IMR-90 (cell line): ENCODE data around the gene SLX9. TPM values are rescaled to one million over a fixed set of nuclear protein-coding genes. Genes with fewer than 3 reads are reported as not detected.

Experiments used
- ATAC-seq: fragments of 200-7000 bp; cut with Tn5 transposase; 2 replicates; pipeline ENCODE4 v1.9.1; 2020; ENCODE audit warnings: low read depth, mild to moderate bottlenecking, moderate library complexity
- BruUV-seq: library from RNA; stranded (reverse); fragments of 400-500 nt; replicated peaks from 2 replicates; lab custom pipeline; 2021; lab: Mats Ljungman, UMichigan
- CTCF ChIA-PET: fragments of 300-600 bp; formaldehyde crosslinking; extraction: SDS; loops from one replicate; lab custom pipeline; 2021; ENCODE audit warnings: antibody characterized with exemption; lab: Yijun Ruan, JAX
- POLR2A ChIA-PET: fragments of 300-600 bp; sonication (Branson Sonifier 250); formaldehyde crosslinking; loops from one replicate; lab custom pipeline; 2022; ENCODE audit warnings: antibody characterized with exemption; ENCODE audit not compliant: unreplicated experiment; lab: Charles Lee
- DNase-seq: peaks from one replicate; pipeline ENCODE4 v3.0.0; 2013
- H2AFZ ChIP-seq: replicated peaks from 2 replicates; pipeline ENCODE3; 2013; ENCODE audit warnings: low read length, mild to moderate bottlenecking; ENCODE audit not compliant: poor library complexity
- H2AK5ac ChIP-seq: 2 replicates; pipeline ENCODE4 v1.6.1; 2013; ENCODE audit warnings: low read depth, low read length, inconsistent platforms
- H2AK9ac ChIP-seq: replicated peaks from 2 replicates; pipeline ENCODE3; 2013; ENCODE audit warnings: mild to moderate bottlenecking, low read depth, low read length, moderate library complexity; ENCODE audit not compliant: poor library complexity
- H2BK120ac ChIP-seq: 2 replicates; pipeline ENCODE4 v1.6.1; 2013; ENCODE audit warnings: low read depth, low read length, inconsistent platforms
- H2BK15ac ChIP-seq: 3 replicates; pipeline ENCODE4 v1.6.1; 2013; ENCODE audit warnings: low read depth, low read length, inconsistent platforms
- H2BK20ac ChIP-seq: 2 replicates; pipeline ENCODE4 v1.6.1; 2013; ENCODE audit warnings: low read depth, mild to moderate bottlenecking, inconsistent platforms, low read length, moderate library complexity
- H2BK5ac ChIP-seq: 2 replicates; pipeline ENCODE4 v1.6.1; 2013; ENCODE audit warnings: mild to moderate bottlenecking, low read depth, low read length, inconsistent platforms; ENCODE audit not compliant: poor library complexity, severe bottlenecking
- H3K14ac ChIP-seq: replicated peaks from 2 replicates; pipeline ENCODE4 v1.6.1; 2013; ENCODE audit warnings: low read depth, low read length, inconsistent platforms
- H3K18ac ChIP-seq: 2 replicates; pipeline ENCODE4 v1.6.1; 2013; ENCODE audit warnings: low read depth, low read length, control low read depth
- H3K23ac ChIP-seq: 2 replicates; pipeline ENCODE4 v1.6.1; 2013; ENCODE audit warnings: low read depth, low read length, inconsistent platforms
- H3K27ac ChIP-seq: 2 replicates; pipeline ENCODE4 v1.5.1; 2013; ENCODE audit warnings: mild to moderate bottlenecking, control low read depth, low read length; ENCODE audit not compliant: insufficient read depth
- H3K27me3 ChIP-seq: 2 replicates; pipeline ENCODE4 v1.6.1; 2013; ENCODE audit warnings: low read length; ENCODE audit not compliant: control insufficient read depth, insufficient read depth
- H3K36me3 ChIP-seq: 2 replicates; pipeline ENCODE4 v1.6.1; 2013; ENCODE audit warnings: low read length, mixed read lengths; ENCODE audit not compliant: control insufficient read depth, insufficient read depth
- H3K4ac ChIP-seq: 2 replicates; pipeline ENCODE4 v1.6.1; 2013; ENCODE audit warnings: low read depth, low read length, inconsistent platforms
- H3K4me1 ChIP-seq: 2 replicates; pipeline ENCODE4 v1.6.1; 2013; ENCODE audit warnings: low read length, mixed read lengths; ENCODE audit not compliant: control insufficient read depth, insufficient read depth
- H3K4me2 ChIP-seq: 2 replicates; pipeline ENCODE4 v1.6.1; 2013; ENCODE audit warnings: low read depth, mild to moderate bottlenecking, control low read depth, low read length, moderate library complexity
- H3K4me3 ChIP-seq: 2 replicates; pipeline ENCODE4 v1.5.1; 2013; ENCODE audit warnings: low read depth, mild to moderate bottlenecking, control low read depth, low read length, moderate library complexity; ENCODE audit not compliant: insufficient read depth
- H3K56ac ChIP-seq: 2 replicates; pipeline ENCODE4 v1.6.1; 2013; ENCODE audit warnings: low read length, inconsistent platforms; ENCODE audit not compliant: insufficient read depth; ENCODE audit errors: extremely low read depth
- H3K79me1 ChIP-seq, 2 experiments: 2 replicates each; pipeline ENCODE4 v1.6.1; 2013; ENCODE audit warnings: low read length in 2 of 2, inconsistent platforms in 1 of 2, low read depth in 1 of 2
- H3K9ac ChIP-seq: 2 replicates; pipeline ENCODE4 v1.6.1; 2013; ENCODE audit warnings: low read depth, low read length, control low read depth
- H3K9me1 ChIP-seq: 2 replicates; pipeline ENCODE4 v1.6.1; 2013; ENCODE audit warnings: low read length, inconsistent platforms; ENCODE audit not compliant: insufficient read depth
- H3K9me3 ChIP-seq: 2 replicates; pipeline ENCODE4 v1.6.1; 2013; ENCODE audit warnings: low read length; ENCODE audit not compliant: control insufficient read depth, insufficient read depth
- H4K20me1 ChIP-seq: 2 replicates; pipeline ENCODE4 v1.6.1; 2013; ENCODE audit warnings: low read length, inconsistent platforms; ENCODE audit not compliant: insufficient read depth
- H4K5ac ChIP-seq: 2 replicates; pipeline ENCODE4 v1.6.1; 2013; ENCODE audit warnings: mild to moderate bottlenecking, low read depth, low read length, control low read depth
- H4K8ac ChIP-seq, 2 experiments: 2 replicates each; pipeline ENCODE4 v1.6.1; 2013; ENCODE audit warnings: low read depth in 2 of 2, low read length in 2 of 2, control low read depth in 1 of 2, inconsistent platforms in 1 of 2
- H4K91ac ChIP-seq: 2 replicates; pipeline ENCODE4 v1.6.1; 2013; ENCODE audit warnings: low read depth, low read length, inconsistent platforms; ENCODE audit not compliant: insufficient read depth
- CEBPB ChIP-seq: IDR thresholded peaks from 2 replicates; pipeline ENCODE4 v1.6.1; 2012; ENCODE audit warnings: low read depth, low read length, improper control_type of control experiment
- ELK1 ChIP-seq: fragments of 150-350 bp; IDR thresholded peaks from 2 replicates; pipeline ENCODE4 v1.6.1; 2016; ENCODE audit warnings: low read depth, mild to moderate bottlenecking, low read length, moderate library complexity, borderline replicate concordance
- FOS ChIP-seq: fragments of 150-350 bp; IDR thresholded peaks from 2 replicates; pipeline ENCODE4 v1.6.1; 2016; ENCODE audit warnings: low read depth, low read length
- MAZ ChIP-seq: IDR thresholded peaks from 2 replicates; pipeline ENCODE4 v1.6.1; 2012; ENCODE audit warnings: low read depth, mild to moderate bottlenecking, low read length, improper control_type of control experiment, moderate library complexity, borderline replicate concordance
- POLR2A ChIP-seq: IDR thresholded peaks from 2 replicates; pipeline ENCODE4 v1.6.1; 2012; ENCODE audit warnings: mild to moderate bottlenecking, low read depth, low read length
- RAD21 ChIP-seq: IDR thresholded peaks from 2 replicates; pipeline ENCODE4 v1.6.1; 2012; ENCODE audit warnings: low read length, improper control_type of control experiment
- RFX5 ChIP-seq: IDR thresholded peaks from 2 replicates; pipeline ENCODE4 v1.8.0; 2012; ENCODE audit warnings: low read depth, mild to moderate bottlenecking, low read length, moderate library complexity
- SMC3 ChIP-seq: fragments of 150-350 bp; IDR thresholded peaks from 2 replicates; pipeline ENCODE4 v1.6.1; 2016; ENCODE audit warnings: low read depth, mild to moderate bottlenecking, antibody characterized with exemption, low read length, moderate library complexity
- USF2 ChIP-seq: fragments of 150-350 bp; IDR thresholded peaks from 2 replicates; pipeline ENCODE4 v1.6.1; 2017; ENCODE audit warnings: mild to moderate bottlenecking, antibody characterized with exemption, low read length, low read depth
- WGBS, 2 experiments: methylation state at CpG; one replicate each; pipeline versions ENCODE4 v1.1.5 to v1.1.7; 2013; ENCODE audit warnings: missing lambda C conversion rate in 2 of 2; ENCODE audit not compliant: insufficient read length in 1 of 2; ENCODE audit errors: extremely low coverage in 2 of 2; 5-methylcytosine and 5-hydroxymethylcytosine counted together
- dilution Hi-C: fragments of 300-500 bp; cut with HindIII; formaldehyde crosslinking; loops from one replicate; pipeline ENCODE4 v1.14.3; 2018; ENCODE audit warnings: low sequenced_read_pairs; ENCODE audit not compliant: unreplicated experiment
- in situ Hi-C: fragments of 300-500 bp; cut with MboI; formaldehyde crosslinking; loops from 3 replicates; pipeline ENCODE4 v1.14.3; 2019; ENCODE audit warnings: low sequenced_read_pairs, inconsistent platforms, mixed read lengths
- intact Hi-C: fragments of 100-400 bp; cut with micrococcal nuclease; formaldehyde crosslinking; loops from 2 replicates; pipeline ENCODE4 v1.10.0; 2022
- polyA plus RNA-seq, 3 experiments: library from polyadenylated mRNA; depleted of rRNA; stranded (reverse); fragments of >200 nt; gene quantifications; 2 replicates each; pipeline ENCODE4 v1.2.3, GENCODE V29; 2012; ENCODE audit warnings: low replicate concordance in 1 of 3
- total RNA-seq: library from RNA; depleted of rRNA; stranded (reverse); fragments of >200 nt; gene quantifications from 2 replicates; pipeline ENCODE4 v1.2.3, GENCODE V29; 2012

SLX9 gene
- total and polyA plus RNA-seq, 2 of the 4 experiments (the other 2 are of a cell fraction), result 10.4 to 21.7 TPM

GRCh38 chr21:44902268-44903049 is 37.4 kb upstream of the SLX9 start:
- dilution Hi-C loops, result no loop called here

More at GRCh38 chr21:44902268-44903049, 37.4 kb upstream of the SLX9 start:
- H2BK15ac ChIP-seq, result no peak overlapping the region
- H2AK9ac ChIP-seq, result peak overlapping the region; percentile 37
- no peak overlapping the region for H3K4ac ChIP-seq
- no peak overlapping the region for H3K4me3 ChIP-seq
- H4K5ac ChIP-seq, result no peak overlapping the region
- DNase-seq (no peak), ATAC-seq (no peak)
- BruUV-seq, result no TSS peak
- H3K9me1 ChIP-seq, result peaks cover 15% of the 10 kb centered on the region; the same call in 1 of the 2 replicates
- ChIA-PET POLR2A (no interaction called here), CTCF (no interaction called here)
- H3K27ac ChIP-seq, result no peak overlapping the region
- peaks cover under 1% of the 10 kb centered on the region; the same call in 1 of the 2 replicates for H3K4me1 ChIP-seq
- TF ChIP-seq FOS (no peak), RFX5 (no peak), MAZ (no peak), USF2 (no peak), CEBPB (no peak), POLR2A (no peak), RAD21 (no peak), SMC3 (no peak), ELK1 (no peak)
- intact Hi-C loops, result no loop called here
- no peak overlapping the region for H3K14ac ChIP-seq
- no peak overlapping the region for H2AK5ac ChIP-seq
- H2AFZ ChIP-seq, result no peak overlapping the region
- WGBS, 2 experiments, result 85% methylated on average over 25 of the region's 30 CpGs; no CpG with 5 or more reads in 1 of the 2 experiments
- H2BK20ac ChIP-seq, result no peak overlapping the region
- H3K9me3 ChIP-seq, result no peaks in the 10 kb centered on the region
- no peak overlapping the region for H4K91ac ChIP-seq
- no peaks in the 10 kb centered on the region for H3K36me3 ChIP-seq
- H2BK5ac ChIP-seq, result no peak overlapping the region
- no peak overlapping the region for H3K18ac ChIP-seq
- in situ Hi-C loops, result no loop called here
- peaks cover 80% of the 10 kb centered on the region for H3K27me3 ChIP-seq
- no peaks in the 10 kb centered on the region for H4K20me1 ChIP-seq
- no peak overlapping the region for H3K56ac ChIP-seq
- H2BK120ac ChIP-seq, result no peak overlapping the region
- no peak overlapping the region for H4K8ac ChIP-seq
- H3K79me1 ChIP-seq, result no peaks in the 10 kb centered on the region
- H3K23ac ChIP-seq, result no peak overlapping the region
- no peak overlapping the region for H3K9ac ChIP-seq
- no peak overlapping the region for H3K4me2 ChIP-seq
